Astrocyte (in vitro differentiated cells and primary cell): ENCODE measurements around the gene SRCAP. TPM values are rescaled to one million over a fixed set of nuclear protein-coding genes. Genes with fewer than 3 reads are reported as not detected.

Source experiments
- DNase-seq: peaks from one replicate; pipeline ENCODE4 v3.0.0-alpha.2; 2010; ENCODE audit warnings: low read depth
- FAIRE-seq: peaks from 2 replicates; lab custom pipeline; 2011; peaks lifted over from hg19 to GRCh38; lab: Jason Lieb, UNC
- H2AFZ ChIP-seq: 2 replicates; pipeline ENCODE4 v1.6.0; 2012; ENCODE audit warnings: low read depth, low read length, inconsistent platforms
- H3K27ac ChIP-seq: 2 replicates; pipeline ENCODE4 v1.5.1; 2011; ENCODE audit warnings: low read depth, low read length, inconsistent platforms
- H3K27me3 ChIP-seq: 2 replicates; pipeline ENCODE4 v1.6.0; 2011; ENCODE audit warnings: low read length, inconsistent platforms; ENCODE audit not compliant: insufficient read depth
- H3K36me3 ChIP-seq: 2 replicates; pipeline ENCODE4 v1.5.1; 2011; ENCODE audit warnings: low read length, inconsistent platforms; ENCODE audit not compliant: insufficient read depth
- H3K4me1 ChIP-seq: 2 replicates; pipeline ENCODE4 v1.5.1; 2011; ENCODE audit warnings: low read length, inconsistent platforms; ENCODE audit not compliant: insufficient read depth
- H3K4me2 ChIP-seq: 2 replicates; pipeline ENCODE4 v1.6.0; 2012; ENCODE audit warnings: low read length, inconsistent platforms
- H3K4me3 ChIP-seq: 2 replicates; pipeline ENCODE4 v1.5.1; 2011; ENCODE audit warnings: low read depth, mild to moderate bottlenecking, low read length, inconsistent platforms; ENCODE audit not compliant: insufficient read depth
- H3K79me2 ChIP-seq: 2 replicates; pipeline ENCODE4 v1.6.0; 2012; ENCODE audit warnings: mild to moderate bottlenecking, low read length, inconsistent platforms; ENCODE audit not compliant: insufficient read depth
- H3K9ac ChIP-seq: 2 replicates; pipeline ENCODE4 v1.6.0; 2012; ENCODE audit warnings: mild to moderate bottlenecking, low read length, inconsistent platforms
- H3K9me3 ChIP-seq: 2 replicates; pipeline ENCODE4 v1.5.1; 2012; ENCODE audit warnings: low read depth, mild to moderate bottlenecking, low read length, inconsistent platforms; ENCODE audit not compliant: insufficient read depth
- H4K20me1 ChIP-seq: 2 replicates; pipeline ENCODE4 v1.6.0; 2012; ENCODE audit warnings: low read length, inconsistent platforms; ENCODE audit not compliant: insufficient read depth
- H3K27ac Mint-ChIP-seq: one replicate; pipeline ENCODE4 v1.8.0; 2021; ENCODE audit warnings: mild to moderate bottlenecking, mixed read lengths; ENCODE audit not compliant: unreplicated experiment
- H3K27me3 Mint-ChIP-seq: one replicate; pipeline ENCODE4 v1.8.0; 2021; ENCODE audit warnings: low read depth, mixed read lengths; ENCODE audit not compliant: unreplicated experiment
- H3K36me3 Mint-ChIP-seq: one replicate; pipeline ENCODE4 v1.8.0; 2021; ENCODE audit warnings: low read depth, mixed read lengths; ENCODE audit not compliant: unreplicated experiment
- H3K4me1 Mint-ChIP-seq: one replicate; pipeline ENCODE4 v1.8.0; 2021; ENCODE audit warnings: low read depth, mixed read lengths; ENCODE audit not compliant: unreplicated experiment
- H3K4me3 Mint-ChIP-seq: one replicate; pipeline ENCODE4 v1.8.0; 2021; ENCODE audit warnings: mild to moderate bottlenecking, moderate library complexity, mixed read lengths; ENCODE audit not compliant: unreplicated experiment
- H3K9me3 Mint-ChIP-seq: one replicate; pipeline ENCODE4 v1.8.0; 2021; ENCODE audit warnings: mild to moderate bottlenecking, mixed read lengths; ENCODE audit not compliant: unreplicated experiment
- EZH2 ChIP-seq: IDR thresholded peaks from 2 replicates; pipeline ENCODE4 v1.6.1; 2012; ENCODE audit warnings: mild to moderate bottlenecking, low read length, inconsistent platforms; ENCODE audit not compliant: insufficient read depth
- total RNA-seq: library from RNA; stranded (reverse); gene quantifications from 2 replicates; pipeline ENCODE4 v1.2.1, GENCODE V29; 2021
- TF ChIP-seq, protein P1 (sequence below): IDR thresholded peaks from 2 replicates; pipeline ENCODE4 v1.5.1; 2011; ENCODE audit warnings: low read depth, mild to moderate bottlenecking, inconsistent platforms, low read length, moderate library complexity; ENCODE audit not compliant: insufficient read depth

Gene SRCAP
- total RNA-seq, 1 donor from 2014 or later: 50.4 TPM

DNA sequence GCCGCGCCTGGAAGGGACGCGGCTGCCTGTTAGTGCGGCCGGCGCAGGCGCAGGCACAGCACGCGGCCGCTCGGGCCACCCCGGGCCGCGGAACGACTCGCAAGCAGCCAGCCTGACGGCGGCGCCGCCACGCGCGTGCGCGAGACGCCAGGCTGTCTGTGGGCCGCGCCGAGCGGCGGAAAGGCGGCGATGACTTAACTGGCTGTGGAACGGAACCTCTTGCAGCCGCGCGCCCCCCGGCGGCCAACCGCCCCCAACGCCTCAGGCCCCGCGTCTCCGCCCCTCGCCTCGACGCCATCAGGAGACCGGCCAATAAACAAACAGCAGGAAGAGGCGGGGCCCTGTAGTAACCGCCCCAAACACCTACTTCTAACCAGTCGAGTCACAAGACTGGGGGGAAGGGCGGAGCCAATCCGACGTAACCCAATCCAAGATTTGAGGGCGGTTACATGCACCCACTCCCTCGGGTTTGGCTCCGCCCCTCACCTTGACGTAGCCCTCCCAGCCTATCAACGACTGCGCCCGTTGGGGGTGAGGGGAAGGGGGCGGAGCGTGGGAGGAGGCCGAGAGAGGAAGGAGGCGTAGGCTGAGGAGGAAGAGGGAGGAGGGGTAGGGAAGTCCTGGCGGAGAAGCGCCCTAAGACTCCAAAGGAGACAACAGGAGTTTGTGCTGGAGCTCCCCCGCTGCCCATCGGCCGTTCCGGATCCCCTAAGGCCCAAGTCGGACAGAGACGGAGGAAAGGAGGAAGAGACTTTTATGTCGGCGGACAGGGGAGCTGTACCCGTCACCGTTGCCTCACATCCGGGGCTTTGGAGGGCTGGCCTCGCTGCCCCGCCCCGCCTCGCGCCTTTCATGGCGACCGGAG is 40.9 kb upstream of the SRCAP start, which contains the start of gene FBRS:
FBRS (plus strand) TSS at position 566 of the 865 bp plus-strand sequence. CDS start 1,088 bp downstream, outside the sequence.
- DNase-seq (peak; percentile 99), FAIRE-seq (no peak)
- Histone ChIP-seq H3K27me3 (no peaks in the 10 kb centered on the region), H3K79me2 (peaks cover 38% of the 10 kb centered on the region), H3K4me2 (peak within 1 kb of the TSS; percentile 98), H2AFZ (peak within 1 kb of the TSS; percentile 81), H3K4me1 (peaks cover 21% of the 10 kb centered on the region), H3K36me3 (peaks cover 27% of the 10 kb centered on the region), H3K9me3 (no peaks in the 10 kb centered on the region), H4K20me1 (peaks cover 33% of the 10 kb centered on the region), H3K27ac (peak within 1 kb of the TSS; percentile 100), H3K9ac (peak within 1 kb of the TSS; percentile 99), H3K4me3 (peak within 1 kb of the TSS; percentile 86)
- H3K27me3 Mint-ChIP-seq: no peaks in the 10 kb centered on the region
- H3K4me1 Mint-ChIP-seq: peaks cover 25% of the 10 kb centered on the region
- TF ChIP-seq EZH2: no peak
- TF ChIP-seq, protein P1, sequence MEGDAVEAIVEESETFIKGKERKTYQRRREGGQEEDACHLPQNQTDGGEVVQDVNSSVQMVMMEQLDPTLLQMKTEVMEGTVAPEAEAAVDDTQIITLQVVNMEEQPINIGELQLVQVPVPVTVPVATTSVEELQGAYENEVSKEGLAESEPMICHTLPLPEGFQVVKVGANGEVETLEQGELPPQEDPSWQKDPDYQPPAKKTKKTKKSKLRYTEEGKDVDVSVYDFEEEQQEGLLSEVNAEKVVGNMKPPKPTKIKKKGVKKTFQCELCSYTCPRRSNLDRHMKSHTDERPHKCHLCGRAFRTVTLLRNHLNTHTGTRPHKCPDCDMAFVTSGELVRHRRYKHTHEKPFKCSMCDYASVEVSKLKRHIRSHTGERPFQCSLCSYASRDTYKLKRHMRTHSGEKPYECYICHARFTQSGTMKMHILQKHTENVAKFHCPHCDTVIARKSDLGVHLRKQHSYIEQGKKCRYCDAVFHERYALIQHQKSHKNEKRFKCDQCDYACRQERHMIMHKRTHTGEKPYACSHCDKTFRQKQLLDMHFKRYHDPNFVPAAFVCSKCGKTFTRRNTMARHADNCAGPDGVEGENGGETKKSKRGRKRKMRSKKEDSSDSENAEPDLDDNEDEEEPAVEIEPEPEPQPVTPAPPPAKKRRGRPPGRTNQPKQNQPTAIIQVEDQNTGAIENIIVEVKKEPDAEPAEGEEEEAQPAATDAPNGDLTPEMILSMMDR: peak; percentile 54
- H3K4me3 Mint-ChIP-seq: peak within 1 kb of the TSS; percentile 97
- H3K36me3 Mint-ChIP-seq: peaks cover 22% of the 10 kb centered on the region
- no peaks in the 10 kb centered on the region for H3K9me3 Mint-ChIP-seq
- peak within 1 kb of the TSS; percentile 100 for H3K27ac Mint-ChIP-seq

DNA sequence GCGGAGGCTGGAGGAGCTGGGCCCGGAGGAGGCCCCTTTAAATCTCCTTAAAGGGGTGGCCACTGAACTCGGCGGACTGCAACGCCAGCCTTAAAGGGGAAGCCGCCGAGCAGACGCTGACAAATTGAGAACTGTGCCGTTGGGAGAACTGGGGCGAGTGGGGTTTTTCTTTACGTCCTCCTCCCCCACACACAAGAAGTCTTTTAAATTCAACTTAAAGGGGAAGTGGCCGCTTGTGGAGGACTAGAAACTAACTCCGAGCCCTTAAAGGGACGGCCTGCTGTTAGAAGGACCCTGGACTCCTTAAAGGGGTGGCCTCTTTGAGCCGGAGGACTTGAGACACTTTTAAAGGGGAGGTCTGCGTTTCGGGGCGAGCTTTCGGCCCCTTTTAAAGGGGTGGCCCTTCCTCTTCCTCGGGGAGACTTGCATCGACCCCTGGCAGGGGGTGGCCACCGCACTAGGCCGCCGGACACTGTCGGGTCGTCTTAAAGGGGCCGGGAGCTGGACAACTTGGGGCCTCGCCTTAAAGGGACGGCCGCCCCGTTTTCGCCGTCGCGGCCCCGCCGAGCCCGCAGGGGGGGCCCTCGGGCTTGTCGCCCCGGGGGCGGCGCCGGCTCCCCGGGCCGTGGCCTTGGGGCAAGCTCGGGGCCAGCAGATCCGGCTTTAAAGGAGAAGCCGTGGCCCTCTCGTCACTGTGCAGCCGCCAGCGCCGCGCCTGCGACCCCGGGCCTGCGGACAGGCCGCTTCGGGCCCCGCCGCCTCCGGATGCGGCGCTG is 40.1 kb upstream of the SRCAP start:
- peak overlapping the region; percentile 98 for H3K4me2 ChIP-seq
- Mint-ChIP-seq H3K36me3 (peaks cover 25% of the 10 kb centered on the region), H3K4me3 (peak overlapping the region; percentile 97), H3K4me1 (peaks cover 31% of the 10 kb centered on the region), H3K27ac (peak overlapping the region; percentile 94), H3K27me3 (no peaks in the 10 kb centered on the region), H3K9me3 (no peaks in the 10 kb centered on the region)
- no peak for TF ChIP-seq EZH2
- TF ChIP-seq, protein P1: no peak
- DNase-seq (peak; percentile 90), FAIRE-seq (no peak)
- H3K79me2 ChIP-seq: peaks cover 44% of the 10 kb centered on the region
- H3K27me3 ChIP-seq: no peaks in the 10 kb centered on the region
- H3K9me3 ChIP-seq: no peaks in the 10 kb centered on the region
- peaks cover 34% of the 10 kb centered on the region for H3K36me3 ChIP-seq
- peak overlapping the region; percentile 70 for H2AFZ ChIP-seq
- H3K9ac ChIP-seq: peak overlapping the region; percentile 99
- peaks cover 38% of the 10 kb centered on the region for H4K20me1 ChIP-seq
- peaks cover 26% of the 10 kb centered on the region for H3K4me1 ChIP-seq
- peak overlapping the region; percentile 100 for H3K27ac ChIP-seq
- peak overlapping the region; percentile 86 for H3K4me3 ChIP-seq
